NCI-H526 (cell line): ENCODE data around the gene LRRC40.

Experiments used
- DNase-seq, 2 experiments: peaks; one replicate each; lab custom pipeline; 2025; lab: John Stamatoyannopoulos, UW

Gene LRRC40

GRCh38 chr1:70115315-70115714 lies 90.1 kb downstream of the LRRC40 start:
- DNase-seq = no peak

GRCh38 chr1:70112838-70113237 lies 92.5 kb downstream of the LRRC40 start:
- no peak for DNase-seq

GRCh38 chr1:70109241-70109640 lies 96.1 kb downstream of the LRRC40 start:
- DNase-seq = no peak

GRCh38 chr1:70103770-70104169 lies 101.6 kb downstream of the LRRC40 start:
- no peak for DNase-seq

- no peak for DNase-seq
These were observed 103.6 kb downstream of the LRRC40 start for GRCh38 chr1:70101774-70102173.

GRCh38 chr1:70101231-70101630 lies 104.1 kb downstream of the LRRC40 start:
- DNase-seq = no peak
